Liver (tissue), 9 donors: ENCODE results near the gene PAN3. TPM values are rescaled to one million over a fixed set of nuclear protein-coding genes. Genes with fewer than 3 reads are reported as not detected.

Experiments used
- DNase-seq: peaks from one replicate; pipeline ENCODE4 v3.0.0-alpha.2; 2017; ENCODE audit warnings: low spot score
- H3K27ac ChIP-seq, 2 donors: one replicate each; pipeline ENCODE4 v1.7.0; 2013; ENCODE audit warnings: inconsistent platforms in 2 of 2, low read length in 2 of 2, control low read depth in 1 of 2, low read depth in 1 of 2, mild to moderate bottlenecking in 1 of 2
- H3K27me3 ChIP-seq, 4 donors: one replicate each; pipeline versions ENCODE4 v1.6.1 to v1.7.0; 2013; ENCODE audit warnings: low read length in 3 of 4, inconsistent platforms in 1 of 4, mild to moderate bottlenecking in 1 of 4, moderate library complexity in 1 of 4; ENCODE audit not compliant: control insufficient read depth in 4 of 4, insufficient read depth in 4 of 4
- H3K36me3 ChIP-seq, 4 donors: one replicate each; pipeline versions ENCODE4 v1.6.1 to v1.7.0; 2013; ENCODE audit warnings: low read length in 3 of 4, mild to moderate bottlenecking in 3 of 4, low read depth in 1 of 4, moderate library complexity in 1 of 4; ENCODE audit not compliant: control insufficient read depth in 4 of 4, insufficient read depth in 3 of 4
- H3K4me1 ChIP-seq, 4 donors: one replicate each; pipeline versions ENCODE4 v1.6.1 to v1.7.0; 2013; ENCODE audit warnings: low read length in 3 of 4, mild to moderate bottlenecking in 3 of 4, moderate library complexity in 1 of 4; ENCODE audit not compliant: control insufficient read depth in 4 of 4, insufficient read depth in 4 of 4
- H3K4me3 ChIP-seq, 3 donors: one replicate each; pipeline versions ENCODE4 v1.6.1 to v1.7.0; 2013; ENCODE audit warnings: low read length in 3 of 3, control low read depth in 1 of 3, low read depth in 1 of 3, mild to moderate bottlenecking in 1 of 3
- H3K9ac ChIP-seq, 2 donors: one replicate each; pipeline ENCODE4 v1.7.0; 2013; ENCODE audit warnings: low read length in 2 of 2, mild to moderate bottlenecking in 2 of 2, moderate library complexity in 2 of 2, control low read depth in 1 of 2, low read depth in 1 of 2
- H3K9me3 ChIP-seq, 4 donors: one replicate each; pipeline versions ENCODE4 v1.6.1 to v1.7.0; 2013; ENCODE audit warnings: low read length in 3 of 4; ENCODE audit not compliant: control insufficient read depth in 4 of 4
- ATF3 ChIP-seq: IDR thresholded peaks from 2 replicates; pipeline ENCODE4 v1.6.1; 2016; ENCODE audit warnings: antibody characterized with exemption
- CTCF ChIP-seq: fragments of 150-350 bp; IDR thresholded peaks from 2 replicates; pipeline ENCODE4 v1.5.1; 2017; ENCODE audit warnings: improper control_type of control experiment, low read depth, low read length; ENCODE audit not compliant: missing input control
- EGR1 ChIP-seq, 2 donors: IDR thresholded peaks; 2 replicates each; pipeline ENCODE4 v1.6.1; 2016 to 2018; ENCODE audit warnings: antibody characterized with exemption in 2 of 2, low read depth in 2 of 2
- FOXA1 ChIP-seq: IDR thresholded peaks from 2 replicates; pipeline ENCODE4 v1.6.1; 2016; ENCODE audit warnings: antibody characterized with exemption
- FOXA2 ChIP-seq: IDR thresholded peaks from 2 replicates; pipeline ENCODE4 v1.6.1; 2016; ENCODE audit warnings: antibody characterized with exemption
- JUND ChIP-seq, 2 donors: IDR thresholded peaks; 2 replicates each; pipeline ENCODE4 v1.6.1; 2016; ENCODE audit warnings: antibody characterized with exemption in 2 of 2
- NR2F2 ChIP-seq: IDR thresholded peaks from 2 replicates; pipeline ENCODE4 v1.6.1; 2016; ENCODE audit warnings: antibody characterized with exemption
- RAD21 ChIP-seq, 2 donors: IDR thresholded peaks; 2 replicates each; pipeline ENCODE4 v1.6.1; 2016; ENCODE audit warnings: antibody characterized with exemption in 2 of 2, mild to moderate bottlenecking in 2 of 2
- REST ChIP-seq: IDR thresholded peaks from 2 replicates; pipeline ENCODE4 v1.6.1; 2016; ENCODE audit warnings: antibody characterized with exemption, mild to moderate bottlenecking
- RXRA ChIP-seq, 2 donors: IDR thresholded peaks; 2 replicates each; pipeline ENCODE4 v1.6.1; 2017 to 2018; ENCODE audit warnings: antibody characterized with exemption in 2 of 2, mild to moderate bottlenecking in 1 of 2
- SP1 ChIP-seq: IDR thresholded peaks from 2 replicates; pipeline ENCODE4 v1.6.1; 2018; ENCODE audit warnings: antibody characterized with exemption, mild to moderate bottlenecking
- TAF1 ChIP-seq: conservative IDR thresholded peaks from 2 replicates; pipeline ENCODE4 v1.6.1; 2016; ENCODE audit warnings: antibody characterized with exemption, mild to moderate bottlenecking
- YY1 ChIP-seq: IDR thresholded peaks from 2 replicates; pipeline ENCODE4 v1.6.1; 2016; ENCODE audit warnings: antibody characterized with exemption, mild to moderate bottlenecking
- ZBTB33 ChIP-seq: IDR thresholded peaks from 2 replicates; pipeline ENCODE4 v1.6.1; 2016; ENCODE audit warnings: antibody characterized with exemption
- WGBS: extraction: QIAGEN DNeasy Blood & Tissue Kit; methylation state at CpG from one replicate; pipeline ENCODE4 v1.1.7; 2013; 5-methylcytosine and 5-hydroxymethylcytosine counted together
- polyA plus RNA-seq, 2 donors: library from polyadenylated mRNA; stranded (reverse) in 1 of 2; unstranded in 1 of 2; fragments of 200-250 nt in 1 of 2; fragments of >200 nt in 1 of 2; fragmentation: Nextera tagmentation in 1 of 2; extraction: Ambion mirVana in 1 of 2; gene quantifications; one replicate each; pipeline versions ENCODE4 v1.2.1 to v1.2.3, GENCODE V29; 2013 to 2015
- total RNA-seq, 2 donors: library from RNA; depleted of rRNA; stranded (reverse); fragments of >200 nt; gene quantifications; one replicate each; pipeline ENCODE4 v1.2.3, GENCODE V29; 2014
- donor health status: healthy.
- donor health status: healthy.
- donor health status: healthy.
- donor health status: healthy.
- donor health status: healthy.

Gene PAN3
- total and polyA plus RNA-seq, 4 donors, result 2.9 to 22.8 (median 11.6) TPM

- no peak overlapping the region for H3K27ac ChIP-seq
- H3K4me1 ChIP-seq, result no peaks in the 10 kb centered on the region
- H3K9me3 ChIP-seq, result no peaks in the 10 kb centered on the region
- no peak for DNase-seq
- no peaks in the 10 kb centered on the region for H3K27me3 ChIP-seq
- H3K4me3 ChIP-seq, result no peak overlapping the region
- TF ChIP-seq JUND (IDR thresholded peaks at IDR 0.05) (no peak), CTCF (no peak), ATF3 (no peak), TAF1 (no peak), RAD21 (IDR thresholded peaks at IDR 0.05) (no peak), EGR1 (IDR thresholded peaks at IDR 0.05; ENCODE audit: low read depth in 2 of 2) (no peak), FOXA2 (no peak), RXRA (IDR thresholded peaks at IDR 0.05) (no peak), ZBTB33 (no peak), FOXA1 (no peak), NR2F2 (no peak), YY1 (no peak), SP1 (no peak), REST (no peak)
- H3K36me3 ChIP-seq, result no peaks in the 10 kb centered on the region
- H3K9ac ChIP-seq, result no peak overlapping the region
These were observed 9.4 kb upstream of the PAN3 start for GRCh38 chr13:28128926-28129325.

GRCh38 chr13:28129911-28130693 is 8.2 kb upstream of the PAN3 start:
- H3K9me3 ChIP-seq, result no peaks in the 10 kb centered on the region
- H3K27ac ChIP-seq, result no peak overlapping the region
- H3K36me3 ChIP-seq, result no peaks in the 10 kb centered on the region
- TF ChIP-seq EGR1 (IDR thresholded peaks at IDR 0.05; ENCODE audit: low read depth in 2 of 2) (no peak), ZBTB33 (no peak)
- no peak for DNase-seq
- no peak overlapping the region for H3K4me3 ChIP-seq
- 69% methylated on average over 5 of the region's 5 CpGs for WGBS
- no peak overlapping the region for H3K9ac ChIP-seq
- no peaks in the 10 kb centered on the region for H3K4me1 ChIP-seq
- H3K27me3 ChIP-seq, result no peaks in the 10 kb centered on the region
